Nephron (organoid): ENCODE measurements around the gene AFF2.

Experiments used
- H3K27ac Mint-ChIP-seq, 3 experiments: 2 replicates each; pipeline ENCODE4 v1.8.0; 2020; ENCODE audit warnings: mixed read lengths in 3 of 3, mild to moderate bottlenecking in 2 of 3, moderate library complexity in 1 of 3
- H3K27me3 Mint-ChIP-seq: 2 replicates; pipeline ENCODE4 v1.8.0; 2021; ENCODE audit warnings: low read depth, mild to moderate bottlenecking, moderate library complexity, mixed read lengths
- H3K36me3 Mint-ChIP-seq: 2 replicates; pipeline ENCODE4 v1.8.0; 2020; ENCODE audit warnings: low read depth, mixed read lengths
- H3K4me1 Mint-ChIP-seq: 2 replicates; pipeline ENCODE4 v1.8.0; 2020; ENCODE audit warnings: mixed read lengths
- H3K4me3 Mint-ChIP-seq, 3 experiments: 2 replicates each; pipeline ENCODE4 v1.8.0; 2020; ENCODE audit warnings: mild to moderate bottlenecking in 3 of 3, mixed read lengths in 3 of 3, moderate library complexity in 2 of 3
- H3K9me3 Mint-ChIP-seq: 2 replicates; pipeline ENCODE4 v1.8.0; 2020; ENCODE audit warnings: mixed read lengths
- TF ChIP-seq, protein P1 (sequence below), 3 experiments: fragments of 200-600 bp; sonication (generic); IDR thresholded peaks; one replicate each; pipeline ENCODE4 v1.5.0; 2021; ENCODE audit warnings: antibody characterized with exemption in 3 of 3; ENCODE audit not compliant: unreplicated experiment in 3 of 3

AFF2 gene

DNA sequence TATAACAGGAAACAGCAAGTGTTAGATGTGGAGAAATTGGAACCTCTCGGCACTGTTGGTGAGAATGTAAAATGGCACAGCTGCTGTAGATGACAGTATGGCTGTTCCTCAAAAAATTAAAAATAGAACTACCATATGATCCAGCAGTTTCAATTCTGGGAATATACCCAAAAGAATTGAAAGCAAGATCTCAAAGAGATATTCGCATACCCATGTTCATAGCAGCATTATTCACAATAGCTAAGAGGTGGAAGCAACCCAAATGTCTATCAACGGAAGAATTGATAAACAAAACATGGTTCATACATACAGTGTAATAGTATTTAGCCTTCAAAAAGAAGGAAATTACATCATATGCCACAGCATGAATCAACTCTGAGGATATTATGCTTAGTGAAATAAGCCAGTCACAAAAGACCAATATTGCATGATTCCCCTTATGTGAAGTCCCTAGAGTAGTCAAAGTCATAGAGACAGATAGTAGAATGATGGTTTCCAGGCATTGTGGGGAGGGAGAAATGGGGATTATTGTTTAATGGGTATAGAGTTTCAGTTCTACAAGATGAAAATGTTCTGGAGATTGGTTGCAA is 537.0 kb downstream of the AFF2 start:
- Mint-ChIP-seq H3K9me3 (peaks cover 3% of the 10 kb centered on the region), H3K27me3 (no peaks in the 10 kb centered on the region), H3K36me3 (no peaks in the 10 kb centered on the region), H3K27ac (no peak overlapping the region), H3K4me1 (no peaks in the 10 kb centered on the region), H3K4me3 (no peak overlapping the region)
- TF ChIP-seq, protein P1, sequence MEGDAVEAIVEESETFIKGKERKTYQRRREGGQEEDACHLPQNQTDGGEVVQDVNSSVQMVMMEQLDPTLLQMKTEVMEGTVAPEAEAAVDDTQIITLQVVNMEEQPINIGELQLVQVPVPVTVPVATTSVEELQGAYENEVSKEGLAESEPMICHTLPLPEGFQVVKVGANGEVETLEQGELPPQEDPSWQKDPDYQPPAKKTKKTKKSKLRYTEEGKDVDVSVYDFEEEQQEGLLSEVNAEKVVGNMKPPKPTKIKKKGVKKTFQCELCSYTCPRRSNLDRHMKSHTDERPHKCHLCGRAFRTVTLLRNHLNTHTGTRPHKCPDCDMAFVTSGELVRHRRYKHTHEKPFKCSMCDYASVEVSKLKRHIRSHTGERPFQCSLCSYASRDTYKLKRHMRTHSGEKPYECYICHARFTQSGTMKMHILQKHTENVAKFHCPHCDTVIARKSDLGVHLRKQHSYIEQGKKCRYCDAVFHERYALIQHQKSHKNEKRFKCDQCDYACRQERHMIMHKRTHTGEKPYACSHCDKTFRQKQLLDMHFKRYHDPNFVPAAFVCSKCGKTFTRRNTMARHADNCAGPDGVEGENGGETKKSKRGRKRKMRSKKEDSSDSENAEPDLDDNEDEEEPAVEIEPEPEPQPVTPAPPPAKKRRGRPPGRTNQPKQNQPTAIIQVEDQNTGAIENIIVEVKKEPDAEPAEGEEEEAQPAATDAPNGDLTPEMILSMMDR (IDR thresholded peaks at IDR 0.05; ENCODE audit: unreplicated experiment in 3 of 3), result no peak

- TF ChIP-seq, protein P1 (IDR thresholded peaks at IDR 0.05; ENCODE audit: unreplicated experiment in 3 of 3), result no peak
- H3K27ac Mint-ChIP-seq, result no peak overlapping the region
- no peaks in the 10 kb centered on the region for H3K4me1 Mint-ChIP-seq
Measured at GRCh38 chrX:149039057-149039456, 538.6 kb downstream of the AFF2 start.

DNA sequence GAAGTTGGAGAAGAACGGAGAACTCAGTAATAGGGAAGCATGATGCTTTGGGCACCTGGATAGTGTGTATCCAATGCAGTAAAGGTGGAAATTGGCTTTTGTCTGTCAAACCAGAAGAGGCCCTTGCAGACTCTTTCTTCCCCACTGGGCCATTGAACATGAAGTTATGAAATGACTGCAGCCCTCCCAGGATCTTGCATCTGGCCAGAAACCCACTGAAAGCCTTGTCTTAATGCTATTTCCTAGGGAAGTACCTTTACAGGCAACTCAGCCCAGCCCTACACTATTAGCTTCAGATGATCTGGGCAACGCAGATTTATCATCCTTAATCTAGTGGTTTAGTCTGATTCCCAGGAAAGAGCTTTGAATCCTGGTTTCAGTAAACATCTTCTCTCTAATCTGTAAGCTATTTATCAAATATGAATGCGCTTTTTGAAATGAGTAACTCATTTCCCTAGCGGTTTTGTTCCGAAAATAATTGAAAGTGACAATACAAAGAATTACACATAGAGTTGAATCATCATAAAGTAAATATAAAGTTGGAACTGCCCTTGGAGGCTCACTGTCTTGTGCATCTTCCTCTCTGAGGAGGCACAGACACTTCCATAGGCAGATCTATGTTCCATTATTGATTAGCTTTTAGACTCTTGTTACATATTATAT is 540.6 kb downstream of the AFF2 start:
- H3K27ac Mint-ChIP-seq, result no peak overlapping the region
- TF ChIP-seq, protein P1 (IDR thresholded peaks at IDR 0.05; ENCODE audit: unreplicated experiment in 3 of 3), result no peak
- H3K9me3 Mint-ChIP-seq, result peaks cover 3% of the 10 kb centered on the region
- H3K4me3 Mint-ChIP-seq, result no peak overlapping the region
- no peaks in the 10 kb centered on the region for H3K36me3 Mint-ChIP-seq
- H3K27me3 Mint-ChIP-seq, result no peaks in the 10 kb centered on the region
- H3K4me1 Mint-ChIP-seq, result no peaks in the 10 kb centered on the region

More at GRCh38 chrX:149039057-149039456, 538.6 kb downstream of the AFF2 start:
- Mint-ChIP-seq H3K4me3 (no peak overlapping the region), H3K36me3 (no peaks in the 10 kb centered on the region), H3K27me3 (no peaks in the 10 kb centered on the region), H3K9me3 (peaks cover 3% of the 10 kb centered on the region)

- no peaks in the 10 kb centered on the region for H3K36me3 Mint-ChIP-seq
- no peak overlapping the region for H3K4me3 Mint-ChIP-seq
- peaks cover 3% of the 10 kb centered on the region for H3K9me3 Mint-ChIP-seq
- H3K27me3 Mint-ChIP-seq, result no peaks in the 10 kb centered on the region
- no peaks in the 10 kb centered on the region for H3K4me1 Mint-ChIP-seq
- H3K27ac Mint-ChIP-seq, result no peak overlapping the region
- TF ChIP-seq, protein P1 (IDR thresholded peaks at IDR 0.05; ENCODE audit: unreplicated experiment in 3 of 3), result no peak
Measured at GRCh38 chrX:149043401-149043800, 543.0 kb downstream of the AFF2 start.

GRCh38 chrX:149044471-149044870 is 544.1 kb downstream of the AFF2 start:
- Mint-ChIP-seq H3K36me3 (no peaks in the 10 kb centered on the region), H3K27ac (no peak overlapping the region), H3K4me3 (no peak overlapping the region), H3K9me3 (peaks cover 3% of the 10 kb centered on the region), H3K4me1 (no peaks in the 10 kb centered on the region), H3K27me3 (no peaks in the 10 kb centered on the region)
- TF ChIP-seq, protein P1 (IDR thresholded peaks at IDR 0.05; ENCODE audit: unreplicated experiment in 3 of 3), result no peak
